Kidney (tissue), 14 donors: Measurements from ENCODE around the gene OR4K2. TPM values are rescaled to one million over a fixed set of nuclear protein-coding genes. Genes with fewer than 3 reads are reported as not detected.
A peak's percentile ranks its signal among the peaks of the same experiment; 100 is the strongest.

ENCODE experiments used
- DNase-seq, 5 donors: peaks; one replicate each; pipeline ENCODE4 v3.0.0-alpha.2; 2013 to 2020
- FAIRE-seq: peaks from 2 replicates; lab custom pipeline; 2012; peaks lifted over from hg19 to GRCh38; lab: Jason Lieb, UNC
- H3K27ac ChIP-seq, 2 donors: one replicate each; pipeline ENCODE4 v1.7.0; 2013; ENCODE audit warnings: low read depth in 2 of 2, low read length in 2 of 2, inconsistent platforms in 1 of 2
- H3K27me3 ChIP-seq: one replicate; pipeline ENCODE4 v1.7.1; 2013; ENCODE audit warnings: low read length, inconsistent platforms; ENCODE audit not compliant: control insufficient read depth, insufficient read depth
- H3K36me3 ChIP-seq, 3 donors: one replicate each; pipeline versions ENCODE4 v1.7.0 to v1.7.1; 2013; ENCODE audit warnings: low read length in 3 of 3, control low read depth in 1 of 3, inconsistent platforms in 1 of 3; ENCODE audit not compliant: insufficient read depth in 3 of 3, control insufficient read depth in 2 of 3
- H3K4me1 ChIP-seq, 3 donors: one replicate each; pipeline versions ENCODE4 v1.7.0 to v1.7.1; 2013; ENCODE audit warnings: low read length in 3 of 3, inconsistent platforms in 1 of 3, low read depth in 1 of 3; ENCODE audit not compliant: control insufficient read depth in 2 of 3, insufficient read depth in 2 of 3
- H3K4me3 ChIP-seq, 3 donors: one replicate each; pipeline versions ENCODE4 v1.7.0 to v1.8.1; 2013; ENCODE audit warnings: low read length in 3 of 3, control low read depth in 1 of 3, inconsistent platforms in 1 of 3
- H3K9ac ChIP-seq, 3 donors: one replicate each; pipeline versions ENCODE4 v1.7.0 to v1.7.1; 2013; ENCODE audit warnings: low read length in 3 of 3, control low read depth in 1 of 3, inconsistent platforms in 1 of 3
- H3K9me3 ChIP-seq, 3 donors: one replicate each; pipeline versions ENCODE4 v1.7.0 to v1.7.1; 2013; ENCODE audit warnings: low read length in 3 of 3, control low read depth in 1 of 3, inconsistent platforms in 1 of 3; ENCODE audit not compliant: control insufficient read depth in 2 of 3, insufficient read depth in 1 of 3
- CTCF ChIP-seq: IDR thresholded peaks from 3 replicates; pipeline ENCODE4 v1.5.1; 2012; ENCODE audit warnings: mild to moderate bottlenecking, moderate library complexity, borderline replicate concordance; ENCODE audit not compliant: insufficient read depth; ENCODE audit errors: extremely low read depth
- intact Hi-C: fragments of 100-400 bp; cut with DNase I; formaldehyde crosslinking; loops from one replicate; pipeline ENCODE4 v1.11.1; 2022
- polyA plus RNA-seq: library from polyadenylated mRNA; stranded (reverse); fragments of 350-450 nt; fragmentation: Illumina TruSeq; extraction: RNeasy Lipid Tissue Mini Kit (QIAGEN cat#74804); gene quantifications from one replicate; pipeline ENCODE4 v1.2.3, GENCODE V29; 2014; ENCODE audit warnings: low read depth, low replicate concordance; ENCODE audit not compliant: insufficient read depth
- total RNA-seq: library from RNA; stranded (reverse); fragmentation: NEBNext Ultra II Directional; extraction: Animal tissue kit (Norgen Biotek cat#: 25700); gene quantifications from one replicate; pipeline ENCODE4 v1.2.1, GENCODE V29; 2021
- donor health status: control.
- donor health status: control.
- donor health status: control.
- donor health status: control.
- donor health status: control.
- donor health status: DM: yes; HTN: yes; CAD: no.
- donor health status: Normal renal cell carcinoma (clear cell type).

Gene OR4K2
- total and polyA plus RNA-seq, 2 donors from 2014 or later, result not detected

- Histone ChIP-seq H3K4me3 (no peak overlapping the region), H3K36me3 (no peaks in the 10 kb centered on the region), H3K9me3 (peaks cover 0 to 7% (median 0%) of the 10 kb centered on the region in 3 donors), H3K27ac (no peak overlapping the region), H3K27me3 (no peaks in the 10 kb centered on the region), H3K9ac (no peak overlapping the region), H3K4me1 (no peaks in the 10 kb centered on the region)
- FAIRE-seq (peak; percentile 93), DNase-seq (no peak)
- intact Hi-C loops, result no loop called here
- peak; percentile 22 for TF ChIP-seq CTCF
These were observed 3.2 kb downstream of the OR4K2 start for GRCh38 chr14:19878029-19878642.

- Histone ChIP-seq H3K36me3 (no peaks in the 10 kb centered on the region), H3K27me3 (no peaks in the 10 kb centered on the region), H3K4me3 (no peak overlapping the region), H3K4me1 (no peaks in the 10 kb centered on the region), H3K9me3 (peaks cover 3 to 49% (median 6%) of the 10 kb centered on the region in 3 donors), H3K27ac (no peak overlapping the region), H3K9ac (no peak overlapping the region)
- DNase-seq (no peak), FAIRE-seq (no peak)
- intact Hi-C loops, result no loop called here
- TF ChIP-seq CTCF, result no peak
These were observed 20.3 kb downstream of the OR4K2 start for GRCh38 chr14:19895282-19895681.

GRCh38 chr14:19900999-19901398 is 26.1 kb downstream of the OR4K2 start:
- DNase-seq, result no peak
- no peaks in the 10 kb centered on the region for H3K36me3 ChIP-seq
- no peak for FAIRE-seq
- H3K9me3 ChIP-seq, result peaks cover 3 to 13% (median 6%) of the 10 kb centered on the region in 3 donors
- H3K27me3 ChIP-seq, result no peaks in the 10 kb centered on the region
- H3K4me3 ChIP-seq, result no peak overlapping the region
- no peak overlapping the region for H3K9ac ChIP-seq
- TF ChIP-seq CTCF, result no peak
- H3K27ac ChIP-seq, result no peak overlapping the region
- intact Hi-C loops, result no loop called here
- H3K4me1 ChIP-seq, result no peaks in the 10 kb centered on the region

- no peak overlapping the region for H3K9ac ChIP-seq
- no peak for FAIRE-seq
- peaks cover 3 to 5% (median 4%) of the 10 kb centered on the region in 3 donors for H3K9me3 ChIP-seq
- H3K4me3 ChIP-seq, result no peak overlapping the region
- no peak for TF ChIP-seq CTCF
- no peak overlapping the region for H3K27ac ChIP-seq
- H3K36me3 ChIP-seq, result no peaks in the 10 kb centered on the region
- no peak for DNase-seq
- H3K27me3 ChIP-seq, result no peaks in the 10 kb centered on the region
- H3K4me1 ChIP-seq, result no peaks in the 10 kb centered on the region
- intact Hi-C loops, result no loop called here
These were observed 27.5 kb downstream of the OR4K2 start for GRCh38 chr14:19902409-19902808.
